HL-60 (cell line): ENCODE measurements around the gene RAB5IF.

Experiments
- DNase-seq, 2 experiments: peaks; one replicate each; pipeline ENCODE4 v3.0.0-alpha.2; 2010 to 2020; ENCODE audit warnings: low read depth in 1 of 2, low spot score in 1 of 2
- H3K27ac ChIP-seq: fragments of 250-450 bp; sonication (Bioruptor Pico); replicated peaks from 2 replicates; pipeline ENCODE4 v1.5.1; 2020; ENCODE audit warnings: mild to moderate bottlenecking, moderate library complexity
- H3K27me3 ChIP-seq: fragments of 250-450 bp; sonication (Bioruptor Pico); 2 replicates; pipeline ENCODE4 v1.5.1; 2021; ENCODE audit warnings: mild to moderate bottlenecking, moderate library complexity; ENCODE audit not compliant: insufficient read depth, poor library complexity, severe bottlenecking
- H3K4me3 ChIP-seq: replicated peaks from 2 replicates; pipeline ENCODE4 v1.5.1; 2011; ENCODE audit warnings: mild to moderate bottlenecking, control low read depth, low read length; ENCODE audit not compliant: insufficient read depth
- CTCF ChIP-seq: IDR thresholded peaks from one replicate; pipeline ENCODE4 v1.5.1; 2011; ENCODE audit warnings: low read length, control low read depth, inconsistent platforms; ENCODE audit not compliant: insufficient read depth
- GABPA ChIP-seq: IDR thresholded peaks from 2 replicates; pipeline ENCODE4 v1.6.1; 2012; ENCODE audit warnings: low read depth
- POLR2AphosphoS5 ChIP-seq: IDR thresholded peaks from 2 replicates; pipeline ENCODE4 v1.6.1; 2012; ENCODE audit warnings: low read depth
- SPI1 ChIP-seq: IDR thresholded peaks from 2 replicates; pipeline ENCODE4 v1.6.1; 2012; ENCODE audit warnings: low read depth, mild to moderate bottlenecking, borderline replicate concordance
- TF ChIP-seq, protein P1 (sequence below): IDR thresholded peaks from 2 replicates; pipeline ENCODE4 v1.6.1; 2012; ENCODE audit warnings: low read depth; ENCODE audit not compliant: insufficient replicate concordance

The RAB5IF gene

GRCh38 chr20:36582322-36582721 lies 23.3 kb upstream of the RAB5IF start:
- TF ChIP-seq, protein P1, sequence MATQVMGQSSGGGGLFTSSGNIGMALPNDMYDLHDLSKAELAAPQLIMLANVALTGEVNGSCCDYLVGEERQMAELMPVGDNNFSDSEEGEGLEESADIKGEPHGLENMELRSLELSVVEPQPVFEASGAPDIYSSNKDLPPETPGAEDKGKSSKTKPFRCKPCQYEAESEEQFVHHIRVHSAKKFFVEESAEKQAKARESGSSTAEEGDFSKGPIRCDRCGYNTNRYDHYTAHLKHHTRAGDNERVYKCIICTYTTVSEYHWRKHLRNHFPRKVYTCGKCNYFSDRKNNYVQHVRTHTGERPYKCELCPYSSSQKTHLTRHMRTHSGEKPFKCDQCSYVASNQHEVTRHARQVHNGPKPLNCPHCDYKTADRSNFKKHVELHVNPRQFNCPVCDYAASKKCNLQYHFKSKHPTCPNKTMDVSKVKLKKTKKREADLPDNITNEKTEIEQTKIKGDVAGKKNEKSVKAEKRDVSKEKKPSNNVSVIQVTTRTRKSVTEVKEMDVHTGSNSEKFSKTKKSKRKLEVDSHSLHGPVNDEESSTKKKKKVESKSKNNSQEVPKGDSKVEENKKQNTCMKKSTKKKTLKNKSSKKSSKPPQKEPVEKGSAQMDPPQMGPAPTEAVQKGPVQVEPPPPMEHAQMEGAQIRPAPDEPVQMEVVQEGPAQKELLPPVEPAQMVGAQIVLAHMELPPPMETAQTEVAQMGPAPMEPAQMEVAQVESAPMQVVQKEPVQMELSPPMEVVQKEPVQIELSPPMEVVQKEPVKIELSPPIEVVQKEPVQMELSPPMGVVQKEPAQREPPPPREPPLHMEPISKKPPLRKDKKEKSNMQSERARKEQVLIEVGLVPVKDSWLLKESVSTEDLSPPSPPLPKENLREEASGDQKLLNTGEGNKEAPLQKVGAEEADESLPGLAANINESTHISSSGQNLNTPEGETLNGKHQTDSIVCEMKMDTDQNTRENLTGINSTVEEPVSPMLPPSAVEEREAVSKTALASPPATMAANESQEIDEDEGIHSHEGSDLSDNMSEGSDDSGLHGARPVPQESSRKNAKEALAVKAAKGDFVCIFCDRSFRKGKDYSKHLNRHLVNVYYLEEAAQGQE: no peak
- TF ChIP-seq SPI1: no peak
- no peak for TF ChIP-seq GABPA
- TF ChIP-seq POLR2AphosphoS5: no peak
- TF ChIP-seq CTCF: no peak
- Histone ChIP-seq H3K27me3 (no peaks in the 10 kb centered on the region), H3K4me3 (no peak overlapping the region), H3K27ac (no peak overlapping the region)
- DNase-seq: no peak

DNA sequence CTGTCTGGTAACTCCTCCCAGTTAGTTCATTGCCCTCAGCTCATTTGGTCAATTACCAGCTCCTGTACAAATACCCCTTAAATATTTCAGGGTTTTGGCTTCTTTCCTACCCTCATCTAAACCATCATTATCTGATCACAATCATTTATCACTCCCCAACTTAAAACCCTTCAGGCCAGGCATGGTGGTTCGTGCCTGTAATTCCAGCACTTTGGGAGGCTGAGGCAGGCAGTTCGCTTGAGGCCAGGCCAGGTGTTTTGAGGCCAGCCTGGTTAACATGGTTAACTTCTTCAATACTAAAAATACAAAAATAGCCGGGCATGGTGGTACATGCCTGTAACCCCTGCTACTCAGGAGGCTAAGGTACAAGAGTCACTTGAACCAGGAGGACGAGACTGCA lies 22.8 kb upstream of the RAB5IF start:
- no peak overlapping the region for H3K4me3 ChIP-seq
- no peaks in the 10 kb centered on the region for H3K27me3 ChIP-seq
- TF ChIP-seq GABPA (no peak), SPI1 (no peak), CTCF (no peak), POLR2AphosphoS5 (no peak; the same call in 1 of the 2 replicates)
- TF ChIP-seq, protein P1: no peak
- no peak for DNase-seq
- no peak overlapping the region for H3K27ac ChIP-seq

GRCh38 chr20:36584018-36584481 lies 21.5 kb upstream of the RAB5IF start:
- no peak for DNase-seq
- H3K4me3 ChIP-seq: no peak overlapping the region

More at GRCh38 chr20:36584018-36584481, 21.5 kb upstream of the RAB5IF start:
- Histone ChIP-seq H3K27ac (no peak overlapping the region), H3K27me3 (no peaks in the 10 kb centered on the region)
- TF ChIP-seq CTCF (no peak), POLR2AphosphoS5 (no peak), SPI1 (no peak), GABPA (no peak)
- TF ChIP-seq, protein P1: no peak
